Astrocyte (in vitro differentiated cells and primary cell): ENCODE results near the gene USO1. TPM values are rescaled to one million over a fixed set of nuclear protein-coding genes. Genes with fewer than 3 reads are reported as not detected.

ENCODE experiments used
- DNase-seq: peaks from one replicate; pipeline ENCODE4 v3.0.0-alpha.2; 2010; ENCODE audit warnings: low read depth
- FAIRE-seq: peaks from 2 replicates; lab custom pipeline; 2011; peaks lifted over from hg19 to GRCh38; lab: Jason Lieb, UNC
- H2AFZ ChIP-seq: 2 replicates; pipeline ENCODE4 v1.6.0; 2012; ENCODE audit warnings: low read depth, low read length, inconsistent platforms
- H3K27ac ChIP-seq: 2 replicates; pipeline ENCODE4 v1.5.1; 2011; ENCODE audit warnings: low read depth, low read length, inconsistent platforms
- H3K27me3 ChIP-seq: 2 replicates; pipeline ENCODE4 v1.6.0; 2011; ENCODE audit warnings: low read length, inconsistent platforms; ENCODE audit not compliant: insufficient read depth
- H3K36me3 ChIP-seq: 2 replicates; pipeline ENCODE4 v1.5.1; 2011; ENCODE audit warnings: low read length, inconsistent platforms; ENCODE audit not compliant: insufficient read depth
- H3K4me1 ChIP-seq: 2 replicates; pipeline ENCODE4 v1.5.1; 2011; ENCODE audit warnings: low read length, inconsistent platforms; ENCODE audit not compliant: insufficient read depth
- H3K4me2 ChIP-seq: 2 replicates; pipeline ENCODE4 v1.6.0; 2012; ENCODE audit warnings: low read length, inconsistent platforms
- H3K4me3 ChIP-seq: 2 replicates; pipeline ENCODE4 v1.5.1; 2011; ENCODE audit warnings: low read depth, mild to moderate bottlenecking, low read length, inconsistent platforms; ENCODE audit not compliant: insufficient read depth
- H3K79me2 ChIP-seq: 2 replicates; pipeline ENCODE4 v1.6.0; 2012; ENCODE audit warnings: mild to moderate bottlenecking, low read length, inconsistent platforms; ENCODE audit not compliant: insufficient read depth
- H3K9ac ChIP-seq: 2 replicates; pipeline ENCODE4 v1.6.0; 2012; ENCODE audit warnings: mild to moderate bottlenecking, low read length, inconsistent platforms
- H3K9me3 ChIP-seq: 2 replicates; pipeline ENCODE4 v1.5.1; 2012; ENCODE audit warnings: low read depth, mild to moderate bottlenecking, low read length, inconsistent platforms; ENCODE audit not compliant: insufficient read depth
- H4K20me1 ChIP-seq: 2 replicates; pipeline ENCODE4 v1.6.0; 2012; ENCODE audit warnings: low read length, inconsistent platforms; ENCODE audit not compliant: insufficient read depth
- H3K27ac Mint-ChIP-seq: one replicate; pipeline ENCODE4 v1.8.0; 2021; ENCODE audit warnings: mild to moderate bottlenecking, mixed read lengths; ENCODE audit not compliant: unreplicated experiment
- H3K27me3 Mint-ChIP-seq: one replicate; pipeline ENCODE4 v1.8.0; 2021; ENCODE audit warnings: low read depth, mixed read lengths; ENCODE audit not compliant: unreplicated experiment
- H3K36me3 Mint-ChIP-seq: one replicate; pipeline ENCODE4 v1.8.0; 2021; ENCODE audit warnings: low read depth, mixed read lengths; ENCODE audit not compliant: unreplicated experiment
- H3K4me1 Mint-ChIP-seq: one replicate; pipeline ENCODE4 v1.8.0; 2021; ENCODE audit warnings: low read depth, mixed read lengths; ENCODE audit not compliant: unreplicated experiment
- H3K4me3 Mint-ChIP-seq: one replicate; pipeline ENCODE4 v1.8.0; 2021; ENCODE audit warnings: mild to moderate bottlenecking, moderate library complexity, mixed read lengths; ENCODE audit not compliant: unreplicated experiment
- H3K9me3 Mint-ChIP-seq: one replicate; pipeline ENCODE4 v1.8.0; 2021; ENCODE audit warnings: mild to moderate bottlenecking, mixed read lengths; ENCODE audit not compliant: unreplicated experiment
- EZH2 ChIP-seq: IDR thresholded peaks from 2 replicates; pipeline ENCODE4 v1.6.1; 2012; ENCODE audit warnings: mild to moderate bottlenecking, low read length, inconsistent platforms; ENCODE audit not compliant: insufficient read depth
- total RNA-seq: library from RNA; stranded (reverse); gene quantifications from 2 replicates; pipeline ENCODE4 v1.2.1, GENCODE V29; 2021
- TF ChIP-seq, protein P1 (sequence below): IDR thresholded peaks from 2 replicates; pipeline ENCODE4 v1.5.1; 2011; ENCODE audit warnings: low read depth, mild to moderate bottlenecking, inconsistent platforms, low read length, moderate library complexity; ENCODE audit not compliant: insufficient read depth

The USO1 gene
- total RNA-seq, 1 donor from 2014 or later = 104 TPM

GRCh38 chr4:75718529-75718928 lies 5.8 kb upstream of the USO1 start:
- no peak overlapping the region for H2AFZ ChIP-seq
- H3K4me1 ChIP-seq = peaks cover 21% of the 10 kb centered on the region
- H3K27ac ChIP-seq = no peak overlapping the region
- peaks cover 33% of the 10 kb centered on the region for H3K4me1 Mint-ChIP-seq
- no peak overlapping the region for H3K4me3 ChIP-seq
- no peaks in the 10 kb centered on the region for H3K36me3 ChIP-seq
- no peak overlapping the region for H3K9ac ChIP-seq
- H3K36me3 Mint-ChIP-seq = peaks cover 9% of the 10 kb centered on the region
- H3K79me2 ChIP-seq = peaks cover 31% of the 10 kb centered on the region
- no peaks in the 10 kb centered on the region for H3K27me3 ChIP-seq
- H3K9me3 Mint-ChIP-seq = no peaks in the 10 kb centered on the region
- no peak for TF ChIP-seq EZH2
- TF ChIP-seq, protein P1, sequence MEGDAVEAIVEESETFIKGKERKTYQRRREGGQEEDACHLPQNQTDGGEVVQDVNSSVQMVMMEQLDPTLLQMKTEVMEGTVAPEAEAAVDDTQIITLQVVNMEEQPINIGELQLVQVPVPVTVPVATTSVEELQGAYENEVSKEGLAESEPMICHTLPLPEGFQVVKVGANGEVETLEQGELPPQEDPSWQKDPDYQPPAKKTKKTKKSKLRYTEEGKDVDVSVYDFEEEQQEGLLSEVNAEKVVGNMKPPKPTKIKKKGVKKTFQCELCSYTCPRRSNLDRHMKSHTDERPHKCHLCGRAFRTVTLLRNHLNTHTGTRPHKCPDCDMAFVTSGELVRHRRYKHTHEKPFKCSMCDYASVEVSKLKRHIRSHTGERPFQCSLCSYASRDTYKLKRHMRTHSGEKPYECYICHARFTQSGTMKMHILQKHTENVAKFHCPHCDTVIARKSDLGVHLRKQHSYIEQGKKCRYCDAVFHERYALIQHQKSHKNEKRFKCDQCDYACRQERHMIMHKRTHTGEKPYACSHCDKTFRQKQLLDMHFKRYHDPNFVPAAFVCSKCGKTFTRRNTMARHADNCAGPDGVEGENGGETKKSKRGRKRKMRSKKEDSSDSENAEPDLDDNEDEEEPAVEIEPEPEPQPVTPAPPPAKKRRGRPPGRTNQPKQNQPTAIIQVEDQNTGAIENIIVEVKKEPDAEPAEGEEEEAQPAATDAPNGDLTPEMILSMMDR = no peak
- H4K20me1 ChIP-seq = peaks cover 14% of the 10 kb centered on the region
- peak; percentile 18 for DNase-seq
- H3K27me3 Mint-ChIP-seq = no peaks in the 10 kb centered on the region
- no peak overlapping the region for H3K4me2 ChIP-seq
- H3K4me3 Mint-ChIP-seq = peak overlapping the region; percentile 28
- no peaks in the 10 kb centered on the region for H3K9me3 ChIP-seq
- H3K27ac Mint-ChIP-seq = peak overlapping the region; percentile 27
- FAIRE-seq = no peak

DNA sequence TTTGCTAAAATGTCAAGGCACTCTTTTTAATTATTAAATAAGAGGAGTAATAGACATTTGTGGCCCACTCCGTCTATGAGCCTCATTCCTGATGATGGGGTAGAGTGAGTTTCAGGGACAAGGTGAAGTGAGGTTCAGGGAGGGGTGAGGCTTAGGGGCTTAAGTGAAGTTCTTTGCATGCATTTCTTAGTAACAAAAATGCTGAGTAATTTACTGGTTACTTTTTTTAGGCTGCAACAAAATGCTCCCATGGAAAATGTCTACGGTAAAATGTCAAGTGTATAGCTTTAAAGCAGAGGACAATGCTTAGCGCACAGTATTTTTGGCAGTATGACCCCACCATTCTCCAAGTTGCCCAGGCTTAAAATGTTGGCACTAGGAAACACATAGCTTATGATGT lies 2.0 kb upstream of the USO1 start:
- no peaks in the 10 kb centered on the region for H3K36me3 ChIP-seq
- TF ChIP-seq EZH2 = no peak
- TF ChIP-seq, protein P1 = no peak
- no peak for FAIRE-seq
- no peaks in the 10 kb centered on the region for H3K27me3 Mint-ChIP-seq
- no peak overlapping the region for H3K27ac Mint-ChIP-seq
- H3K9ac ChIP-seq = no peak overlapping the region
- peak overlapping the region; percentile 87 for H3K4me2 ChIP-seq
- H3K36me3 Mint-ChIP-seq = peaks cover 5% of the 10 kb centered on the region
- H4K20me1 ChIP-seq = peaks cover 16% of the 10 kb centered on the region
- peaks cover 59% of the 10 kb centered on the region for H3K79me2 ChIP-seq
- H3K4me3 ChIP-seq = no peak overlapping the region
- no peaks in the 10 kb centered on the region for H3K27me3 ChIP-seq
- H3K4me1 Mint-ChIP-seq = peaks cover 26% of the 10 kb centered on the region
- peak overlapping the region; percentile 67 for H3K4me3 Mint-ChIP-seq
- H3K9me3 Mint-ChIP-seq = no peaks in the 10 kb centered on the region
- no peak overlapping the region for H2AFZ ChIP-seq
- H3K27ac ChIP-seq = no peak overlapping the region
- H3K9me3 ChIP-seq = no peaks in the 10 kb centered on the region
- peaks cover 19% of the 10 kb centered on the region for H3K4me1 ChIP-seq
- DNase-seq = no peak

- FAIRE-seq = no peak
- Histone ChIP-seq H2AFZ (peak overlapping the region; percentile 68), H3K27me3 (no peaks in the 10 kb centered on the region), H3K36me3 (no peaks in the 10 kb centered on the region), H3K9me3 (no peaks in the 10 kb centered on the region), H3K9ac (peak overlapping the region; percentile 100), H3K4me1 (peaks cover 19% of the 10 kb centered on the region), H3K79me2 (peaks cover 66% of the 10 kb centered on the region), H3K27ac (peak overlapping the region; percentile 86), H3K4me3 (peak overlapping the region; percentile 84), H4K20me1 (peaks cover 24% of the 10 kb centered on the region), H3K4me2 (peak overlapping the region; percentile 87)
- Mint-ChIP-seq H3K36me3 (peaks cover 5% of the 10 kb centered on the region), H3K4me3 (peak overlapping the region; percentile 98), H3K27ac (peak overlapping the region; percentile 98), H3K4me1 (peaks cover 27% of the 10 kb centered on the region), H3K9me3 (no peaks in the 10 kb centered on the region), H3K27me3 (no peaks in the 10 kb centered on the region)
- peak; percentile 70 for DNase-seq
- no peak for TF ChIP-seq EZH2
- TF ChIP-seq, protein P1 = no peak
These were observed 963 bp upstream of the USO1 start for GRCh38 chr4:75723163-75724065.
